Measurements from ENCODE around the gene VPS13D.

VPS13D gene

DNA sequence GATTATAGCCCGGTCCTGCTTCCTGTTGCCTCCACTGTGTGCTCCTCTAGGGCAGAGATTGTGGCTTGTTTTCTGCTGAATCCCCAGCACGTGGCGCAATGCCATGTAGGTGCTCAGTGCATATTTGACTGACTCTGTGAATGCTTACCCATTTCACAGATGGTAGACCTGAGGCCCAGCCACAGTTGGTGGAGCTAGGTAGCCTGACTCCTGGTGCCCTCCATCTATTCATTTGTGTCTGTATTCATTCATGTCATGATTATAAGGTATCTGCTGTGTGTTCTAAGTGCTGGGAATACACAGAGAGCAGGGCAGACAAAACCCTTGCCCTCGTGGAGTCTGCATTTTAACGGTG, 40.5 kb upstream of the VPS13D start:
- no peak for ATAC-seq
- Mint-ChIP-seq H3K9me3 (no peaks in the 10 kb centered on the region), H3K36me3 (peaks cover 100% of the 10 kb centered on the region), H3K4me1 (peaks cover 88% of the 10 kb centered on the region), H3K27ac (peak overlapping the region; percentile 87), H3K4me3 (no peak overlapping the region)
- no peak for DNase-seq (ENCODE audit: low spot score in 2 of 2)

DNA sequence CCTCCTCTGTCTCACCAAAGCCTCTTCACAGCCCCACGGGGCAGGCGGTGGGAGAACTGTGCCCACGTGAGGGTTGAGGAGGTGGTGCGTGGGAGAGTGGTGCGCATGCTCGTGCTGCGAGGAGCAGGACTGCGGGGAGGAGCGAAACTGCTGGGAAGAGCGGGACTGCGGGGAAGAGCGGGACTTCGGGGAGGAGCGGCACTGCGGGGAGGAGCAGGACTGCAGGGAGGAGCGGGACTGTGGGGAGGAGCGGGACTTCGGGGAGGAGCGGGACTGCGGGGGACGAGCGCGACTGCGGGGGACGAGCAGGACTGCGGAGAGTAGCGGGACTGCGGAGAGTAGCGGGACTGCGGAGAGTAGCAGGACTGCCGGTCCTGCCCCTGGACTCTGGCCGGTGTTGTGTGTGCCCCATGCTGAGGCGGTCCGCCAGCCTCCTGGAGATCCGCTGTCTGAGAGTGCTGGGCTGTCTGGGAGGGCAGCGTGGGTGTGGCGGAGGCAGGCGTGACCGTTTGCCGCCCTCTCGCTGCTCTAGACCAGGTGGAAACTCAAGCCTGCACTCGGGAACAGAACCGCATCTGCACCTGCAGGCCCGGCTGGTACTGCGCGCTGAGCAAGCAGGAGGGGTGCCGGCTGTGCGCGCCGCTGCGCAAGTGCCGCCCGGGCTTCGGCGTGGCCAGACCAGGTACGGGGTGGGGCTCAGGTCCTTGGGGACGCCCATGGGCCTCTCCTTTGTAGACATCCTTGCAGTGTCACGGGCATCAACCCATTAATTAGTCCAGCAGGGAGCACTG, 38.4 kb upstream of the VPS13D start:
- Mint-ChIP-seq H3K36me3 (peaks cover 100% of the 10 kb centered on the region), H3K4me1 (peaks cover 81% of the 10 kb centered on the region), H3K4me3 (no peak overlapping the region), H3K9me3 (no peaks in the 10 kb centered on the region), H3K27ac (peak overlapping the region; percentile 87)
- DNase-seq (ENCODE audit: low spot score in 2 of 2) (no peak), ATAC-seq (no peak)

DNA sequence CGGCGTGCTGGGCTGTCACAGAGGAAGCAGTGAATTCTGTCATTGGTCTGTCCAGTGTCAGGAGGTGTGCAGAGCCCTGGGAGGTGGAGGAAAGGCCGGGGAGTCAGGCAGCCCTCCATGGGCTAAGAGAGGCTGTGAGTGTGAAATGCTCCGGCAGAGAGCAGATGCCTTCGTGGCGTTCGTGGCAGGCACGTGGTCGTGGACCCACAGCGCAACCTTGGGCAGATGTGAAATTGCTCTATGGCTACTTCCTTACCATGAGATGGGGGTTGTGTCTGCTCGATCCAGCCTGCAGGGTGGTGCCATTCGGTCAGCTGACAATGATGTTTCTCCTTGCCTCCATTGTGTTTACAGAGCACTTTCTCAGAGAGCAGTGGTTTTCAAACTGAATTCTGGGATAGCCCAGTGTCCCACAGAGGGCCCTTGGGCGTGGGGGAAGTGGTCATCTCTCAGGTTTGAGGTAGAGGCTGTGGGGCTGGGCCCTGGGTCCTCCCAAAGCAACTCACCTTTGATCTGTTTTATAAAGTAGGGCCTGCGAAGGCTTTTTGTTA, 35.1 kb upstream of the VPS13D start:
- H3K4me1 Mint-ChIP-seq = peaks cover 79% of the 10 kb centered on the region
- H3K36me3 Mint-ChIP-seq = peaks cover 100% of the 10 kb centered on the region
- ATAC-seq (no peak), DNase-seq (ENCODE audit: low spot score in 2 of 2) (no peak)
- H3K27ac Mint-ChIP-seq = peak overlapping the region; percentile 87
- H3K4me3 Mint-ChIP-seq = no peak overlapping the region
- H3K9me3 Mint-ChIP-seq = no peaks in the 10 kb centered on the region

DNA sequence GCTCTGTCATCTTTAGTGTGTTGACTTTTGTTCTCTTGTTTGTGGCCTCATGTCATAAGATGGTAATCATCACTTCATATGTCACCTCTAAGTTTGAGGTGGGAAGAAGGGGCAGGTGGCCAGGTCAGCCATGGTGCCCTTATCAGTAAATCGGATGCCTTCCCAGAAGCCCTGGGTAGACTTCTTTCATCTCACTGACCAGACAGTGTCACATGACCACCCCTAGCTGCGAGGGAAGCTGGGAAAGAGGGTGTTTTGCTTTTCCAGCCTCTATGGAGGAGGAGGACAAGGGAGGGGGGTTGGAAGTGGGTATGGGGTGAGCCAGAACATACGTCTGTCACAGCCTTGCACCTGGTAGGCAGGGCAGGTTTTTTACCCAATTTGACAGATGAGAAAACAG, 34.4 kb upstream of the VPS13D start:
- peaks cover 100% of the 10 kb centered on the region for H3K36me3 Mint-ChIP-seq
- ATAC-seq (no peak), DNase-seq (ENCODE audit: low spot score in 2 of 2) (no peak)
- H3K4me1 Mint-ChIP-seq = peaks cover 78% of the 10 kb centered on the region
- H3K4me3 Mint-ChIP-seq = no peak overlapping the region
- no peaks in the 10 kb centered on the region for H3K9me3 Mint-ChIP-seq
- peak overlapping the region; percentile 87 for H3K27ac Mint-ChIP-seq

DNA sequence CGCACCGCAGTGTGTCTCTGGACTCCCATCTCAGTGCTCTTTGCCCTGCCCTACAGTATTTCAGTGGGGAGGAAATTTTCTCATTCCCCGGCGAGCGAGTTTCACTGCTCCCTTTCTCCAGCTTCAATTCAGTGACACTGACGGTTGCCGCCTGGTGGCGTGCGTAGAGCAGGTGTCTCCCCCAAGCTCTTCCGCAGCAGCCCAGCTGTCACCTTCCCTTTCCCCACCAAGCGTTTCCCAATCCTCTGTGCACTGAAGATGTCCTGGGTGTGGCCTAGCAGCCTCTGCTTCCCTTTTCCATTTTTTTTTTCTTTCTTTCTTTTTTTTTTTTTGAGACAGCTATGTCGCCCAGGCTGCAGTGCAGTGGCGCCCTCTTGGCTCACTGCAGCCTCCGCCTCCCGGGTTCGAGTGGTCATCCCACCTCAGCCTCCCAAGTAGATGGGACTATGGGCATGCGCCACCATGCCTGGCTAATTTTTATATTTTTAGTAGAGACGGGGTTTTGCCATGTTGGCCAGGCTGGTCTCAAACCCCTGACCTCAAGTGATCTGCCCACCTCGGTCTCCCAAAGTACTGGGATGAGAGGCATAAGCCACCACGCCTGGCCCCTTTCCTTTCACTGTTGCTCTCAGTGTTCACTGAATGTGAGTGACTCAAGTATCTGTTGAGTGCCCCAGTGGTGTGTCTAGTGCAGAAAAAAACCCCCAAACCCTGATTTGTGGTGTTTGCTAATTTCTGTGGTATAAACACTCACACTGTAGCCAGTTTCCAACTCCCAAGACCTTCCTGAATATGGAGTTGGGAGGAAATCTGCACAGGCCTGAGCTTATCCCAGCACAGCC, 33.0 kb upstream of the VPS13D start:
- ATAC-seq = peak; percentile 29
- peaks cover 74% of the 10 kb centered on the region for H3K4me1 Mint-ChIP-seq
- H3K9me3 Mint-ChIP-seq = no peaks in the 10 kb centered on the region
- H3K36me3 Mint-ChIP-seq = peaks cover 100% of the 10 kb centered on the region
- no peak overlapping the region for H3K4me3 Mint-ChIP-seq
- no peak for DNase-seq (ENCODE audit: low spot score in 2 of 2)
- peak overlapping the region; percentile 68 for H3K27ac Mint-ChIP-seq

DNA sequence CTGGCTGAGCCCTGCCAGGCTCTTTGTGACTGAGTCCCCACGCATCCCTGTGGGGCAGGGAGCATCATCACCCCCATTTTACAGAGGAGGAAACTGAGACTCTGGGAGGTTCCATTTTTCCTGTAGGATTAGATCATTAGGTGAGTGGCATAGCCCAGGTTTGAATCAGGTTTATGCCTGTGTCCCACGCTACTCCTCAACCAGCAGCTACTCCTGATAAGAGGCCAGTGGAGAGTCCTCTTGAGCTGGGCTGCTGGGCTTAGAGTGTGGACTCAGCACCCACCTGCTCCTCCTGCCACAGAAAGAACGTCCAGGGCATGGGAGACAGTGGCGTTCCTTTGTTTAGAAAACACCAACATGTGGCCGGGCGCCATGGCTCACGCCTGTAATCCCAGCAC, 32.3 kb upstream of the VPS13D start:
- Mint-ChIP-seq H3K27ac (peak overlapping the region; percentile 68), H3K4me3 (no peak overlapping the region), H3K36me3 (peaks cover 100% of the 10 kb centered on the region), H3K4me1 (peaks cover 74% of the 10 kb centered on the region), H3K9me3 (no peaks in the 10 kb centered on the region)
- ATAC-seq = no peak
- DNase-seq (ENCODE audit: low spot score in 2 of 2) = no peak

DNA sequence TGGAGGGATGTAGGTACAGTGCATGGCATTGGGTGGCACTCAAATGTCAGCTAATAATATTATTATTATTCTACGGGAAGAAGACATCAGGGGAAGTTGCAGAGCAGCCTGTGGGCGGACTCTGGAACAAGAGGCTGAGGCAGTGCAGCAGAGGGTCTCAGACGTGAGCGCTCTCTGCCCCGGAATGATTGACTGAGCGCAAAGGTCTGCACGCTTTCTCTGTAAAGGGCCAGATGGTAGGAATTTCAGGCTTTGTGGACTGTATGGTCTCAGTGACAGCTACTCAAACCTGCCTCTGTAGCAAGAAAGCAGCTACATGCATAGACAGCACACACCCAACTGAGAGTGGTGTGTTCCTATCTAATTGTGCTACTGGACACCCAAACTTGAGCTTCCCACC, 29.6 kb upstream of the VPS13D start:
- no peak overlapping the region for H3K4me3 Mint-ChIP-seq
- H3K9me3 Mint-ChIP-seq = no peaks in the 10 kb centered on the region
- no peak for ATAC-seq
- H3K4me1 Mint-ChIP-seq = peaks cover 77% of the 10 kb centered on the region
- H3K36me3 Mint-ChIP-seq = peaks cover 100% of the 10 kb centered on the region
- DNase-seq (ENCODE audit: low spot score in 2 of 2) = no peak
- peak overlapping the region; percentile 95 for H3K27ac Mint-ChIP-seq

DNA sequence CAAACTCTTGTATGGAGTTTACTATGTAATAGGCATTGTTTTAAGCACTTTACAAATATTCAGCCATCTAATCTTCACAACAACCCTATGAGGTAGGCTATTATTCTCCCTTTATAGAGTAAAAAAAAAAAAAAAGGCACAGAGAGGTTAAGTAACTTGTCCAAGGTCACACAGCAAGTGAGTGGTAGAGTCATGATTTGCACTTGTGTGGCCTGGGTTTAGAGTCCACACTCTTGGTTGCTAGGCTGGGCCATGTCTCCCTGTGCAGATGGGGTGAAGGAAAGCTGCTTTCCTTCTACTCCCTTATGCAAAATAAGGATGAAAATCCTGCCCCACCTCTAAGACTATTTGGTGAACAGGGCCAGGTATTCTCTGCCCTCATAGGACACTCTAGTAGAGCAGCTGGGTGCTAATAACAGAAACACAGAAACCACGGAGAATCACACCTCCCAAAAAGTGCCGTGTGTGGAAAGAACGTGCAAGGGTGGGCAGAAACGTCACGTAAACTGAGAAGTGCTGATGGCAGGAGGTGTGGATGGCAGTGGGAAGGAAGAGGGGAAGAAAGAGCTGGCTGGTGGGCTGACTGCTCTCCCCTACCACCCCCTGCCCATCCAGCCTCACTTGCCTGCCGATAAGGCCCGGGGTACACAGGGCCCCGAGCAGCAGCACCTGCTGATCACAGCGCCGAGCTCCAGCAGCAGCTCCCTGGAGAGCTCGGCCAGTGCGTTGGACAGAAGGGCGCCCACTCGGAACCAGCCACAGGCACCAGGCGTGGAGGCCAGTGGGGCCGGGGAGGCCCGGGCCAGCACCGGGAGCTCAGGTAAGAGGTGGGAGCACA, 28.3 kb upstream of the VPS13D start:
- Mint-ChIP-seq H3K4me3 (peak overlapping the region; percentile 67), H3K4me1 (peaks cover 79% of the 10 kb centered on the region), H3K27ac (peak overlapping the region; percentile 95), H3K9me3 (no peaks in the 10 kb centered on the region), H3K36me3 (peaks cover 100% of the 10 kb centered on the region)
- peak in 1 of 2 donors; percentile 74 for DNase-seq (ENCODE audit: low spot score in 2 of 2)
- ATAC-seq = peak; percentile 74

DNA sequence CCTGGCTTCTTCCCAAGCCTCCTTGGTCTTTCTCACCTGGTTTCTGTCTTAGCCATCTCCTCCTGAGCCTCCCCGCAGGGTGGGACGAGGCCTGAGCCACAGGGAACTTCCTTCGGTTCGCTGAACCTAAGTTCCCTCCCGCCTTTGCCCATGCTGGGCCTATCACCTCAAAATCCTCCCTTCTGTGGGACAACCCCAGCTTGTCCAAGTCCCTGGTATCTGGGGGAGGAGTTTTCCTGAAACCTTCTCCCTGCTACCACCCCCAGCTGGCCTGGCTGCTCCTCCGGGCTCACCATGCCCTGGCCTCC, 27.7 kb upstream of the VPS13D start:
- H3K27ac Mint-ChIP-seq = peak overlapping the region; percentile 95
- no peak for DNase-seq (ENCODE audit: low spot score in 2 of 2)
- ATAC-seq = no peak
- no peaks in the 10 kb centered on the region for H3K9me3 Mint-ChIP-seq
- peaks cover 73% of the 10 kb centered on the region for H3K4me1 Mint-ChIP-seq
- peak overlapping the region; percentile 67 for H3K4me3 Mint-ChIP-seq
- H3K36me3 Mint-ChIP-seq = peaks cover 100% of the 10 kb centered on the region

DNA sequence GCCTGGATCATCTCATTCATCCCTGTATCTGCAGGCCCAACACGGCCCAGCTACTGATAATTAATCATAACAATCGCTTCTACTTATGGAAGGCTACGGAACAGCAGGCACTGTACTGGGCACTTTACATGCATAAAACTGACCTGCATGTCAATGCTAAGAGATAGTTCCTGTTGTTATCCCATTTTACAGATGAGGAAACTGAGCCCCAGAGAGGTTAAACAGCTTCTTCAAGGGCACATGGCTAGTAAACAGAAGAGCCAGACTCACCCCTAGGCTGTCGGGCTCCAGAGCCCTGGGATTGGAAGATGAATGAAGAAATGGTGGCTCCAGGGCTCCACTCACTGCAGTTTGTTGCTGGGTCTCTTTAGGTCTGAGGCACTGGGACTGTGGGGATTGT, 27.3 kb upstream of the VPS13D start:
- Mint-ChIP-seq H3K9me3 (no peaks in the 10 kb centered on the region), H3K4me3 (peak overlapping the region; percentile 67), H3K4me1 (peaks cover 69% of the 10 kb centered on the region), H3K36me3 (peaks cover 100% of the 10 kb centered on the region), H3K27ac (peak overlapping the region; percentile 95)
- DNase-seq (ENCODE audit: low spot score in 2 of 2) (no peak), ATAC-seq (no peak)

DNA sequence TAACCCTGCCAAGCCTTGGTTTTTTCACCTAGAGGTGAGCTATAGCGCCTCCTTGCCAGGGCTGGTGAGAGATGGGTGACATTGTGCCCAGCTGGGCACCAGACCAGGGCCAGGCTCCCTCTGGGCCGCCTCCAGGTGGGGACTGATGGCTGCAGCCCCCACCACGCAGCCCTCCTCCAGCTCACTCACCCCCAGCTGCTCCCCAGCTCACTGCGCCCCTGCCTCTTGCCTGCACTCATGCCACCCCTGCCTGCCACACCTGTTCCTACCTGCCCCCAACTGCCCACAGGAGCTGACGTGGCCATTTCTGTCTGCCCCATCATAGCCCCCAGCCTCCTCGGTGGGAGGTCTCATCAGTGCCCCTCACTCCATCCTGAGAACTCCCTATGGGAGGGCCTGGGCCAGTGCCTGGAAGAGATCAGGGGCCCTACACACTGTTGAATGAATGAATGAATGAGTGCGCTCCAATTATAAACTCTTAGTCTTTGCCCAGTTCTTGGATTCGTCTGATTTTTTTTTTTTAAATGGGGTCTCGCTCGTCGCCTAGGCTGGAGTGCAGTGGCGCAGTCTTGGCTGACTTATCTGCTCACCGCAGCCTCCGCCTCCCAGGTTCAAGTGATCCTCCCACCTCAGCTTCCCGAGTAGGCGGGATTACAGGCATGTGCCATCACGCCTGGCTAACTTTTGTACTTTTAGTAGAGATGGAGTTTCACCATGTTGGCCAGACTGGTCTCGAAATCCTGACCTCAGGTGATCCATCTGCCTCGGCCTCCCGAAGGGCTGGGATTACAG, 26.4 kb upstream of the VPS13D start:
- DNase-seq (ENCODE audit: low spot score in 2 of 2) = no peak
- no peak for ATAC-seq
- Mint-ChIP-seq H3K4me3 (peak overlapping the region; percentile 67), H3K4me1 (peaks cover 71% of the 10 kb centered on the region), H3K27ac (peak overlapping the region; percentile 95), H3K9me3 (no peaks in the 10 kb centered on the region), H3K36me3 (peaks cover 100% of the 10 kb centered on the region)

DNA sequence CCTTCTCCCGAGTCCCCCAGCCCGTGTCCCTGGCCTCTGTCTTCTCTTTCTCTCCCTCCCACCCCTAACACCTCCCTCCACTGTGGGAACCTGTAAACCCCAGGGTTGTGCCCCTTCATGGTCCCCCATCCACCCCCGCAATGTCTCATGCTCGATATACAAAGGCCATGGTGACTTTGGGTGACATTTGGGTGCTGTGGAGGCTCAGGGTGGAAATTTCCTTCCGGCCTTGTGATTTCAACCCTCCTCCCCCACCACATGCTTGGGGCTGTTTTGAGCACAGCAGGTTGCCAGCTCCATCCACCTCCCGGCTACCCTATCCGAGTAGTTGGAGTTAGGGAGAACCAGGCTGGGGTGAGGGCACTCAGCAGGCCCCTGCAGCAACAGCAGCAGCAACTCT, 25.7 kb upstream of the VPS13D start:
- Mint-ChIP-seq H3K36me3 (peaks cover 100% of the 10 kb centered on the region), H3K4me1 (peaks cover 73% of the 10 kb centered on the region), H3K4me3 (peak overlapping the region; percentile 67), H3K9me3 (no peaks in the 10 kb centered on the region), H3K27ac (peak overlapping the region; percentile 95)
- DNase-seq (ENCODE audit: low spot score in 2 of 2) (peak; percentile 37 to 70), ATAC-seq (peak; percentile 63)

DNA sequence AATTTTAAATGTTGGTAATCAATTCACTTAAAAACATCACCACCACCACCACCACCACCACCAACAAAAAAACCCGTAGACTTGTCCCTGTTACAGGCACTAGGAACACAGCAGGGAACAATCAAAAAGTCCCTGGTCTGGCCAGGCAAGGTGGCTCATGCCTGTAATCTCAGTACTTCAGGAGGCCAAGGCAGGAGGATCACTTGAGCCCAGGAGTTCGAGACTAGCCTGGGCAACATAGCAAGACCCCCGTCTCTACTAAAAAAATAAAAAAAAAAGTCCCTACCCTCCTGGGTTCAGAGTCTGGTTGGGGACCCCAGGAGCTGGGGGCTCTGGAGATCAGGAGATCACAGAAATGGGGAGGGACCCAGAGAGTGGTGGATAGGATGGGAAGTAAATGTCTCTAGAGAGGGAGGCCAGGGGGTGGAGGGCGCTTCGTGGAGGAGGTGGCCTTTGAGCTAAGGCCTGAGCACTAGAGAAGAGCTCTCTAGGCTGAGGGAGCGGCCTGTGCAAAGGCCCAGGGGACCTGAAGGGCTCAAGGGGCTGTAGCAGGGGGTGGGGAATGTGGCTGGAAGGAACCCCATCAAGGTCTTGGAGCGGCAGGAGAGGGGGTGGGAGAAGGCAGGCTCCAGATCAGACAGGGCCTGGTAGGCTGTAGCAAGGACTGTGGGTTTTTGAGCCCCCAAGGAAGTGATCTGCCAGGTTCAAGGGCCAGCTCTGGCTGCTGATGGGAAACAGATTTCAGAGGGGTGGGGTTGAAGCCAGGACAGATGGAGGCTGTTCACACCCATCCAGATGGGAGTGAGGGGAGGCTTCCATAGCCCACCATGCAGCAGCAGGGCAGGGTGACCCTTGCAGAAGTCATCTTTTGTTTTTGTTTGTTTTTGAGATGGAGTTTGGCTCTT, 24.8 kb upstream of the VPS13D start:
- peaks cover 100% of the 10 kb centered on the region for H3K36me3 Mint-ChIP-seq
- DNase-seq (ENCODE audit: low spot score in 2 of 2) (no peak), ATAC-seq (no peak)
- H3K9me3 Mint-ChIP-seq = no peaks in the 10 kb centered on the region
- peaks cover 73% of the 10 kb centered on the region for H3K4me1 Mint-ChIP-seq
- H3K27ac Mint-ChIP-seq = peak overlapping the region; percentile 95
- H3K4me3 Mint-ChIP-seq = peak overlapping the region; percentile 67

DNA sequence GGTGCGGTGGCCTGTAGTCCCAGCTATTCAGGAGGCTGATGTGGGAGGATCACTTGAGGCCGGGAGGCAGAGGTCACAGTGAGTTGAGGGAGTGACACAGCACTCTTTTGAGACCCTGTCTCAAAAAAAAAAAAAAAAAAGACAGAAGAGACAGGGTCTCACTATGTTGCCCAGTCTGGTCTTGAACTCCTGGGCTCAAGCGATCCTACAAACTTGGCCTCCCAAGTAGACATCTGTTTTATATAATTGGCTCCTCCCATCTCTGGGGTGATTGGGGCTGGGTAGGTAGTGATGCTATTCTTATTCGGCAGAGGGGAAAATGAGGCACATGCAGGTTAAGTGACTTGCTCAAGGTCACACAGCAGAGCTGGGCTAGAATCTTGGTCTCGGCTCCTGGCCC, 23.6 kb upstream of the VPS13D start:
- Mint-ChIP-seq H3K9me3 (no peaks in the 10 kb centered on the region), H3K4me3 (no peak overlapping the region), H3K4me1 (peaks cover 82% of the 10 kb centered on the region), H3K36me3 (peaks cover 100% of the 10 kb centered on the region), H3K27ac (peak overlapping the region; percentile 95)
- ATAC-seq (no peak), DNase-seq (ENCODE audit: low spot score in 2 of 2) (no peak)

Data from stimulated activated effector memory CD8-positive, alpha-beta T cell treated with anti-CD3 and anti-CD28 coated beads, Interleukin-12 subunit alpha, Interleukin-12 subunit beta, amount 100 ng/mL, for 72 hours (primary cell).